Mammary epithelial cell (primary cell): ENCODE measurements around the gene TMEM132C.

Experiments
- EZH2 ChIP-seq: IDR thresholded peaks from 2 replicates; pipeline ENCODE4 v1.6.1; 2012; ENCODE audit warnings: low read length, inconsistent platforms, borderline replicate concordance
- TF ChIP-seq, protein P1 (sequence below), 2 donors: IDR thresholded peaks in 1 of 2; conservative IDR thresholded peaks in 1 of 2; 2 replicates each; pipeline ENCODE4 v1.5.1; 2011 to 2012; ENCODE audit warnings: inconsistent platforms in 2 of 2, low read length in 2 of 2, mild to moderate bottlenecking in 2 of 2, control low read depth in 1 of 2, low read depth in 1 of 2; ENCODE audit not compliant: insufficient read depth in 1 of 2; ENCODE audit errors: extremely low read depth in 1 of 2

DNA sequence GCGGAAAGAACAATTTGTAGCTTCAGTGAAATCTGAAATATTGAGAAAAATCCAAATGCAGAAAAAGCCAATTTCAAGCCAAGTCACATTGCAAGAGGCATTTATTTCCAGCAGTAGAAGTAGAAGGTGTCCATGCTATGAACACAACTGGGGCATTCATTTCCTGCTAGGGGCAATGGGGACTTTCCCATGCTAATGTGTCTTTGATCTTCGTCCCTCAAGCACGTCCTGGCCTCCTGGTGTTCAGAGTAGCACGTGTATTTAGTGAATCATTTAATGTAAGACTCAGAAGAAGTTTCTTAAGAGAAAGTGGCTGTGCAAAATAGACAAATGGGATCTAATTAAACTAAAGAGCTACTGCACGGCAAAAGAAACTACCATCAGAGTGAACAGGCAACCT lies 267.9 kb downstream of the TMEM132C start:
- TF ChIP-seq, protein P1, sequence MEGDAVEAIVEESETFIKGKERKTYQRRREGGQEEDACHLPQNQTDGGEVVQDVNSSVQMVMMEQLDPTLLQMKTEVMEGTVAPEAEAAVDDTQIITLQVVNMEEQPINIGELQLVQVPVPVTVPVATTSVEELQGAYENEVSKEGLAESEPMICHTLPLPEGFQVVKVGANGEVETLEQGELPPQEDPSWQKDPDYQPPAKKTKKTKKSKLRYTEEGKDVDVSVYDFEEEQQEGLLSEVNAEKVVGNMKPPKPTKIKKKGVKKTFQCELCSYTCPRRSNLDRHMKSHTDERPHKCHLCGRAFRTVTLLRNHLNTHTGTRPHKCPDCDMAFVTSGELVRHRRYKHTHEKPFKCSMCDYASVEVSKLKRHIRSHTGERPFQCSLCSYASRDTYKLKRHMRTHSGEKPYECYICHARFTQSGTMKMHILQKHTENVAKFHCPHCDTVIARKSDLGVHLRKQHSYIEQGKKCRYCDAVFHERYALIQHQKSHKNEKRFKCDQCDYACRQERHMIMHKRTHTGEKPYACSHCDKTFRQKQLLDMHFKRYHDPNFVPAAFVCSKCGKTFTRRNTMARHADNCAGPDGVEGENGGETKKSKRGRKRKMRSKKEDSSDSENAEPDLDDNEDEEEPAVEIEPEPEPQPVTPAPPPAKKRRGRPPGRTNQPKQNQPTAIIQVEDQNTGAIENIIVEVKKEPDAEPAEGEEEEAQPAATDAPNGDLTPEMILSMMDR (conservative IDR thresholded peaks at IDR 0.05 in 1 of 2, IDR thresholded peaks at IDR 0.05 in 1 of 2; ENCODE audit: extremely low read depth in 1 of 2, insufficient read depth in 1 of 2, low read depth in 1 of 2, low read length in 2 of 2), result no peak
- TF ChIP-seq EZH2, result no peak
